GM15510 (cell line): ENCODE measurements around the gene TAB3.

Experiments used
- POLR2A ChIP-seq: IDR thresholded peaks from 3 replicates; pipeline ENCODE4 v1.6.1; 2011; ENCODE audit warnings: borderline replicate concordance; ENCODE audit not compliant: insufficient read length; ENCODE audit errors: extremely low read depth

TAB3 gene

GRCh38 chrX:30858098-30858497 lies 31.0 kb downstream of the TAB3 start:
- no peak for TF ChIP-seq POLR2A

- TF ChIP-seq POLR2A, result no peak
These were observed 37.6 kb downstream of the TAB3 start for GRCh38 chrX:30851449-30851848.

GRCh38 chrX:30835373-30835772 lies 53.7 kb downstream of the TAB3 start:
- no peak for TF ChIP-seq POLR2A

- no peak for TF ChIP-seq POLR2A
These were observed 55.2 kb downstream of the TAB3 start for GRCh38 chrX:30833896-30834295.

GRCh38 chrX:30831082-30831481 lies 58.0 kb downstream of the TAB3 start:
- TF ChIP-seq POLR2A, result no peak

GRCh38 chrX:30830326-30830943 lies 58.6 kb downstream of the TAB3 start:
- TF ChIP-seq POLR2A, result no peak

GRCh38 chrX:30824275-30824674 lies 64.8 kb downstream of the TAB3 start:
- no peak for TF ChIP-seq POLR2A

- no peak for TF ChIP-seq POLR2A
These were observed 66.3 kb downstream of the TAB3 start for GRCh38 chrX:30822764-30823163.

GRCh38 chrX:30822068-30822681 lies 66.9 kb downstream of the TAB3 start:
- no peak for TF ChIP-seq POLR2A

- no peak for TF ChIP-seq POLR2A
These were observed 67.9 kb downstream of the TAB3 start for GRCh38 chrX:30821116-30821515.

GRCh38 chrX:30819080-30819479 lies 70.0 kb downstream of the TAB3 start:
- TF ChIP-seq POLR2A, result no peak

- no peak for TF ChIP-seq POLR2A
These were observed 73.0 kb downstream of the TAB3 start for GRCh38 chrX:30816079-30816478.

- no peak for TF ChIP-seq POLR2A
These were observed 74.1 kb downstream of the TAB3 start for GRCh38 chrX:30814978-30815377.

- no peak for TF ChIP-seq POLR2A
These were observed 76.7 kb downstream of the TAB3 start for GRCh38 chrX:30812326-30812725.

GRCh38 chrX:30806187-30806728 lies 82.8 kb downstream of the TAB3 start:
- TF ChIP-seq POLR2A, result no peak

GRCh38 chrX:30804462-30804861 lies 84.6 kb downstream of the TAB3 start:
- TF ChIP-seq POLR2A, result no peak
